Left lung (tissue), 10 donors: ENCODE data around the gene MRPS33. TPM values are rescaled to one million over a fixed set of nuclear protein-coding genes. Genes with fewer than 3 reads are reported as not detected.

Experiments used
- ATAC-seq: fragments of 200-7000 bp; cut with Tn5 transposase; one replicate; pipeline ENCODE4 v1.9.1; 2020; ENCODE audit warnings: moderate library complexity
- DNase-seq, 4 donors: peaks; one replicate each; pipeline ENCODE4 v3.0.0-alpha.2; 2013 to 2020
- H3K27ac ChIP-seq, 2 donors: fragments of 200-600 bp; sonication (generic) in 1 of 2; one replicate each; pipeline versions ENCODE4 v1.5.0 to v1.8.0; 2020 to 2021
- H3K27me3 ChIP-seq, 2 donors: fragments of 200-600 bp; sonication (generic) in 1 of 2; one replicate each; pipeline versions ENCODE4 v1.5.0 to v1.8.0; 2020 to 2021
- H3K36me3 ChIP-seq, 2 donors: fragments of 200-600 bp; sonication (generic) in 1 of 2; one replicate each; pipeline versions ENCODE4 v1.5.0 to v1.8.0; 2020 to 2021
- H3K4me1 ChIP-seq, 2 donors: fragments of 200-600 bp; one replicate each; pipeline ENCODE4 v1.8.0; 2021
- H3K4me3 ChIP-seq, 2 donors: fragments of 200-600 bp; sonication (generic) in 1 of 2; one replicate each; pipeline versions ENCODE4 v1.5.0 to v1.8.0; 2020 to 2021; ENCODE audit warnings: mild to moderate bottlenecking in 1 of 2
- H3K9me3 ChIP-seq, 2 donors: fragments of 200-600 bp; sonication (generic) in 1 of 2; one replicate each; pipeline versions ENCODE4 v1.5.0 to v1.8.0; 2020 to 2021
- CTCF ChIP-seq, 2 donors: fragments of 200-600 bp; sonication (generic) in 1 of 2; IDR thresholded peaks; one replicate each; pipeline versions ENCODE4 v1.5.0 to v1.8.0; 2021; ENCODE audit warnings: antibody characterized with exemption in 2 of 2
- intact Hi-C, 2 donors: fragments of 100-400 bp; cut with DNase I; formaldehyde crosslinking; loops; one replicate each; pipeline versions ENCODE4 v1.11.2 to v1.14.2; 2022
- polyA plus RNA-seq, 6 donors: library from polyadenylated mRNA; unstranded; fragments of 120-200 nt; gene quantifications; one replicate each; pipeline ENCODE4 v1.2.1, GENCODE V29; 2013; ENCODE audit not compliant: insufficient read length in 6 of 6
- total RNA-seq, 2 donors: library from RNA; stranded (reverse); fragmentation: NEBNext Ultra II Directional; extraction: Animal tissue kit (Norgen Biotek cat#: 25700); gene quantifications; one replicate each; pipeline ENCODE4 v1.2.1, GENCODE V29; 2021
- donor health status: DM: no; HTN: yes; CAD: no.
- donor health status: DM: no; HTN: no; CAD: no.

Gene MRPS33
- total and polyA plus RNA-seq, 8 donors: 37.7 to 89.8 (median 80.1) TPM

GRCh38 chr7:141045842-141046620, 31.3 kb upstream of the MRPS33 start:
- ATAC-seq (no peak), DNase-seq (no peak)
- H3K4me3 ChIP-seq: no peak overlapping the region
- H3K9me3 ChIP-seq: no peaks in the 10 kb centered on the region
- H3K27me3 ChIP-seq: peaks cover 0 to 4% of the 10 kb centered on the region in 2 donors
- no peaks in the 10 kb centered on the region for H3K36me3 ChIP-seq
- no peak overlapping the region for H3K27ac ChIP-seq
- intact Hi-C loops: no loop called here
- H3K4me1 ChIP-seq: no peaks in the 10 kb centered on the region
- TF ChIP-seq CTCF (IDR thresholded peaks at IDR 0.05): no peak

GRCh38 chr7:141045126-141045841, 30.5 kb upstream of the MRPS33 start:
- TF ChIP-seq CTCF (IDR thresholded peaks at IDR 0.05): no peak
- Histone ChIP-seq H3K4me1 (no peaks in the 10 kb centered on the region), H3K9me3 (no peaks in the 10 kb centered on the region), H3K4me3 (no peak overlapping the region), H3K27ac (no peak overlapping the region), H3K27me3 (peaks cover 0 to 4% of the 10 kb centered on the region in 2 donors), H3K36me3 (no peaks in the 10 kb centered on the region)
- no peak for ATAC-seq
- intact Hi-C loops: no loop called here
- DNase-seq: no peak

- intact Hi-C loops: no loop called here
- Histone ChIP-seq H3K9me3 (no peaks in the 10 kb centered on the region), H3K4me3 (no peak overlapping the region), H3K4me1 (no peaks in the 10 kb centered on the region), H3K27me3 (no peaks in the 10 kb centered on the region), H3K36me3 (no peaks in the 10 kb centered on the region), H3K27ac (no peak overlapping the region)
- no peak for TF ChIP-seq CTCF (IDR thresholded peaks at IDR 0.05)
- no peak for DNase-seq
- ATAC-seq: no peak
Observed at GRCh38 chr7:141043616-141044015, 28.9 kb upstream of the MRPS33 start.

- H3K27me3 ChIP-seq: no peaks in the 10 kb centered on the region
- H3K4me1 ChIP-seq: no peaks in the 10 kb centered on the region
- DNase-seq (no peak), ATAC-seq (peak; percentile 13)
- intact Hi-C loops: no loop called here
- H3K9me3 ChIP-seq: no peaks in the 10 kb centered on the region
- H3K27ac ChIP-seq: no peak overlapping the region
- no peaks in the 10 kb centered on the region for H3K36me3 ChIP-seq
- H3K4me3 ChIP-seq: no peak overlapping the region
- TF ChIP-seq CTCF (IDR thresholded peaks at IDR 0.05): no peak
Observed at GRCh38 chr7:141042222-141043193, 27.8 kb upstream of the MRPS33 start.
